Measurements from ENCODE around the gene VPS13A. TPM values are rescaled to one million over a fixed set of nuclear protein-coding genes. Genes with fewer than 3 reads are reported as not detected.

Gene VPS13A
- total and polyA plus RNA-seq, 10 of the 15 experiments (the other 5 are each of a cell fraction or from before 2014, with no cell fraction given): 10.0 to 35.2 (median 21.1) TPM

DNA sequence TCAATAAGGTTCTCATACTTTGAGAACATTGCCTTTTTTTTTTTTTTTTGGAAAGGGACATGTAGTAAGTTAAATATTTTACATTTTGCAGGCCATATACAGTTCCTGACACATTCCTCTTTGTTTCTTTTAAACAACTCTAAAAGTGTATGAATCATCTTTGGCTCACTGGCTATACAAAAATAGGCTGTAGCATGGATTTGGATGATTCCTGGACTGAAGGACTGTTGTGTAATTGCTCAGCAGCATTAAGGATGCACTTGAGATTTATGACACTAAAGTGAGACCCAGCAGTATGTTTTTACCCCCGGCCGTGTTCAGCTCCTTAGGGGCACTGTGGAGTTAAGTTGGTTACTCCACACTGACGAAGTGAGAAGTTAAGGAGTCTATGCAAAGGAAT lies 41.3 kb downstream of the VPS13A start:
- 93% methylated on average over 3 of the region's 3 CpGs for WGBS (ENCODE audit: insufficient coverage, insufficient replicate concordance, low lambda C conversion rate, missing lambda C conversion rate)
- H3K27me3 ChIP-seq (replicated peaks in 1 of 2; ENCODE audit: control insufficient read depth in 2 of 2, insufficient read depth in 2 of 2, low read length in 1 of 2): no peaks in the 10 kb centered on the region
- in situ Hi-C loops (cut with MboI): no loop called here
- H4K20me1 ChIP-seq (ENCODE audit: control insufficient read depth, insufficient read depth): no peaks in the 10 kb centered on the region
- POLR2A ChIA-PET: no interaction called here
- FAIRE-seq (no peak), DNase-seq (ENCODE audit: low read depth, low spot score) (no peak), ATAC-seq (no peak)
- no peak overlapping the region for H3K4me3 ChIP-seq
- TF ChIP-seq ESRRA (IDR thresholded peaks at IDR 0.05; ENCODE audit: low read length): no peak
- TF ChIP-seq, protein P1, sequence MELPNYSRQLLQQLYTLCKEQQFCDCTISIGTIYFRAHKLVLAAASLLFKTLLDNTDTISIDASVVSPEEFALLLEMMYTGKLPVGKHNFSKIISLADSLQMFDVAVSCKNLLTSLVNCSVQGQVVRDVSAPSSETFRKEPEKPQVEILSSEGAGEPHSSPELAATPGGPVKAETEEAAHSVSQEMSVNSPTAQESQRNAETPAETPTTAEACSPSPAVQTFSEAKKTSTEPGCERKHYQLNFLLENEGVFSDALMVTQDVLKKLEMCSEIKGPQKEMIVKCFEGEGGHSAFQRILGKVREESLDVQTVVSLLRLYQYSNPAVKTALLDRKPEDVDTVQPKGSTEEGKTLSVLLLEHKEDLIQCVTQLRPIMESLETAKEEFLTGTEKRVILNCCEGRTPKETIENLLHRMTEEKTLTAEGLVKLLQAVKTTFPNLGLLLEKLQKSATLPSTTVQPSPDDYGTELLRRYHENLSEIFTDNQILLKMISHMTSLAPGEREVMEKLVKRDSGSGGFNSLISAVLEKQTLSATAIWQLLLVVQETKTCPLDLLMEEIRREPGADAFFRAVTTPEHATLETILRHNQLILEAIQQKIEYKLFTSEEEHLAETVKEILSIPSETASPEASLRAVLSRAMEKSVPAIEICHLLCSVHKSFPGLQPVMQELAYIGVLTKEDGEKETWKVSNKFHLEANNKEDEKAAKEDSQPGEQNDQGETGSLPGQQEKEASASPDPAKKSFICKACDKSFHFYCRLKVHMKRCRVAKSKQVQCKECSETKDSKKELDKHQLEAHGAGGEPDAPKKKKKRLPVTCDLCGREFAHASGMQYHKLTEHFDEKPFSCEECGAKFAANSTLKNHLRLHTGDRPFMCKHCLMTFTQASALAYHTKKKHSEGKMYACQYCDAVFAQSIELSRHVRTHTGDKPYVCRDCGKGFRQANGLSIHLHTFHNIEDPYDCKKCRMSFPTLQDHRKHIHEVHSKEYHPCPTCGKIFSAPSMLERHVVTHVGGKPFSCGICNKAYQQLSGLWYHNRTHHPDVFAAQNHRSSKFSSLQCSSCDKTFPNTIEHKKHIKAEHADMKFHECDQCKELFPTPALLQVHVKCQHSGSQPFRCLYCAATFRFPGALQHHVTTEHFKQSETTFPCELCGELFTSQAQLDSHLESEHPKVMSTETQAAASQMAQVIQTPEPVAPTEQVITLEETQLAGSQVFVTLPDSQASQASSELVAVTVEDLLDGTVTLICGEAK (IDR thresholded peaks at IDR 0.05; ENCODE audit: borderline replicate concordance): no peak
- TF ChIP-seq EGR1 (IDR thresholded peaks at IDR 0.05; ENCODE audit: borderline replicate concordance in 1 of 2, low read depth in 2 of 2, low read length in 2 of 2): no peak
- TF ChIP-seq GABPA (IDR thresholded peaks at IDR 0.05; ENCODE audit: low read depth): no peak
- no peak for TF ChIP-seq ZBTB33 (IDR thresholded peaks at IDR 0.05)
- no peak for TF ChIP-seq ZNF217 (IDR thresholded peaks at IDR 0.05)
- TF ChIP-seq GATAD2B (conservative IDR thresholded peaks at IDR 0.05; ENCODE audit: low read depth): no peak
- TF ChIP-seq SP1 (IDR thresholded peaks at IDR 0.05; ENCODE audit: low read depth, low read length): no peak
- TF ChIP-seq MEF2B (IDR thresholded peaks at IDR 0.05; ENCODE audit: partially characterized antibody, poor library complexity, severe bottlenecking): no peak
- TF ChIP-seq NR2C2 (IDR thresholded peaks at IDR 0.05; ENCODE audit: borderline replicate concordance, control insufficient read depth, insufficient read length, low read depth): no peak
- TF ChIP-seq BCL11A (IDR thresholded peaks at IDR 0.05; ENCODE audit: low read depth, low read length): no peak
- no peak for TF ChIP-seq SREBF1 (IDR thresholded peaks at IDR 0.05; ENCODE audit: low read length)
- no peak for TF ChIP-seq RELA (IDR thresholded peaks at IDR 0.05; ENCODE audit: borderline replicate concordance, partially characterized antibody)
- RAD21 ChIA-PET (ENCODE audit: unreplicated experiment): no interaction called here
- no peak overlapping the region for H3K9ac ChIP-seq (ENCODE audit: control insufficient read depth, insufficient read depth, low read length)
- H3K27ac ChIP-seq (ENCODE audit: control insufficient read depth, insufficient read depth): no peak overlapping the region
- no peaks in the 10 kb centered on the region for H3K79me2 ChIP-seq (ENCODE audit: control insufficient read depth, insufficient read depth, low read length)
- H3K36me3 ChIP-seq (ENCODE audit: control insufficient read depth in 2 of 2, insufficient read depth in 2 of 2, low read length in 1 of 2): peaks cover 0 to 4% of the 10 kb centered on the region in 2 experiments; a peak in 1 of 4 replicates
- H3K9me3 ChIP-seq (replicated peaks; ENCODE audit: control insufficient read depth, insufficient read depth, low read length): no peaks in the 10 kb centered on the region
- H3K4me1 ChIP-seq (ENCODE audit: control insufficient read depth, insufficient read depth, low read length): no peaks in the 10 kb centered on the region
- intact Hi-C loops (cut with micrococcal nuclease; ENCODE audit: unreplicated experiment): no loop called here
- no peak overlapping the region for H2AFZ ChIP-seq (ENCODE audit: control insufficient read depth, low read depth, low read length)
- no TSS peak for BruUV-seq (replicated peaks)
- CTCF ChIA-PET: interaction anchor here (0.6 to 1.3 kb wide), 2 partner anchors 52 to 344 kb away, joined by 3 to 4 read pairs; no protein-coding TSS in a partner anchor
- no peak overlapping the region for H3K4me2 ChIP-seq (ENCODE audit: control insufficient read depth, insufficient read depth)
- SMC1A ChIA-PET (ENCODE audit: uncharacterized antibody, unreplicated experiment): no interaction called here
